Gastrocnemius medialis (tissue), 4 donors: Measurements from ENCODE around the gene LMTK2. TPM values are rescaled to one million over a fixed set of nuclear protein-coding genes. Genes with fewer than 3 reads are reported as not detected.

Source experiments
- ATAC-seq, 2 donors: fragments of 150-250 bp; one replicate each; pipeline ENCODE4 v1.9.1; 2016
- DNase-seq, 2 donors: peaks; one replicate each; pipeline ENCODE4 v3.0.0-alpha.2; 2019
- H3K27ac ChIP-seq, 4 donors: fragments of 200-600 bp; sonication (generic); 1 replicate in 1 of 4; 2 replicates in 3 of 4; pipeline ENCODE4 v1.5.1; 2016 to 2018; ENCODE audit warnings: mild to moderate bottlenecking in 2 of 4, moderate library complexity in 1 of 4
- H3K27me3 ChIP-seq, 3 donors: fragments of 200-600 bp; sonication (generic) in 2 of 3; 1 replicate in 1 of 3; 2 replicates in 2 of 3; pipeline versions ENCODE4 v1.5.1 to v1.6.0; 2016 to 2019; ENCODE audit warnings: mild to moderate bottlenecking in 1 of 3, moderate library complexity in 1 of 3
- H3K36me3 ChIP-seq, 2 donors: fragments of 200-600 bp; sonication (generic) in 1 of 2; one replicate each; pipeline ENCODE4 v1.5.1; 2017 to 2018
- H3K4me1 ChIP-seq, 2 donors: fragments of 200-600 bp; sonication (generic) in 1 of 2; one replicate each; pipeline ENCODE4 v1.5.1; 2016 to 2017; ENCODE audit warnings: mild to moderate bottlenecking in 2 of 2
- H3K4me3 ChIP-seq, 4 donors: fragments of 200-600 bp; sonication (generic) in 3 of 4; 1 replicate in 1 of 4; 2 replicates in 3 of 4; pipeline ENCODE4 v1.5.1; 2016 to 2019; ENCODE audit warnings: mild to moderate bottlenecking in 2 of 4
- H3K9me3 ChIP-seq, 3 donors: fragments of 200-600 bp; sonication (generic) in 2 of 3; 1 replicate in 1 of 3; 2 replicates in 2 of 3; pipeline ENCODE4 v1.5.1; 2016 to 2019
- POLR2A ChIP-seq, 2 donors: fragments of 450-650 bp; IDR thresholded peaks; one replicate each; pipeline ENCODE4 v1.6.1; 2017; ENCODE audit warnings: antibody characterized with exemption in 2 of 2, mild to moderate bottlenecking in 2 of 2, moderate library complexity in 2 of 2
- in situ Hi-C, 4 donors: fragments of 200-750 bp; cut with MboI; loops; one replicate each; pipeline versions ENCODE4 v1.15.0 to v1.8.0; 2017; ENCODE audit warnings: low sequenced_read_pairs in 4 of 4
- intact Hi-C: fragments of 100-400 bp; cut with DNase I; formaldehyde crosslinking; loops from one replicate; pipeline ENCODE4 v1.15.1; 2023; ENCODE audit warnings: low total_unique reads
- total RNA-seq, 4 donors: library from RNA; depleted of rRNA; stranded (reverse); fragments of >200 nt; gene quantifications; one replicate each; pipeline versions ENCODE4 v1.1.0 to v1.2.3, GENCODE V29; 2016
- TF ChIP-seq, protein P1 (sequence below), 5 experiments: fragments of 450-650 bp in 3 of 5; fragments of 200-600 bp in 2 of 5; sonication (generic) in 2 of 5; IDR thresholded peaks in 4 of 5; conservative IDR thresholded peaks in 1 of 5; 1 replicate in 4 of 5; 2 replicates in 1 of 5; pipeline ENCODE4 v1.5.1; 2016 to 2019; ENCODE audit warnings: antibody characterized with exemption in 5 of 5, mild to moderate bottlenecking in 3 of 5, moderate library complexity in 3 of 5

Gene LMTK2
- total RNA-seq, 4 donors from 2014 or later = 10.8 to 44.2 (median 17.7) TPM

DNA sequence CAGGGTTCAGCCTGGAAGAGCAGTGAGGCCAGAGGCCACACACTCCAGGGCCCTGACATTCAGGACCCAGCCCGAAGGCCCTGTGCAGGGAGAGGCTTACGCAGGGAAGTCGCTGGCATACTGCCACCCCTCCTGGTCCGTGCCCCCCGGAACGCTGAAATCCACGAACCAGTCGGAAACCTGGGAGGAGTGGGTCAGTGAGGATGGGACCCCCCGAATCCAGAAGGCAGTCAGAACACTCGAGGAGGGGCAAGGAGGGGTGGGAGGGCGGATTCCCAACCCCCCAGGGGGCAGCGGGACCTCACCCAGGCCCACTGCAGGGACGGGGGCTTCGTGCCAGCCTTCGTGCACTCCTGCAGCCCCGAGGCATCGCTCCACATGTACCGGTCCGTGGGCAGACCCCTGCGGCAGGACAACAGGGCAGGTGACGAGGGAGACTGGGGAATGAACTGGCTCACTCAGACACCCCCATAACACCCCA, 118.1 kb downstream of the LMTK2 start:
- in situ Hi-C loops = loop anchor here in 1 of 4 donors (25.0 kb wide), 1 partner anchor 112 kb away; the partner anchor contains the start of gene LMTK2
- H3K27me3 ChIP-seq = no peaks in the 10 kb centered on the region
- intact Hi-C loops = no loop called here
- DNase-seq (no peak), ATAC-seq (no peak)
- H3K4me1 ChIP-seq = peaks cover 0 to 4% of the 10 kb centered on the region in 2 donors
- H3K36me3 ChIP-seq = peaks cover 0 to 49% of the 10 kb centered on the region in 2 donors
- H3K9me3 ChIP-seq = no peaks in the 10 kb centered on the region
- no peak for TF ChIP-seq POLR2A (IDR thresholded peaks at IDR 0.05)
- no peak overlapping the region for H3K27ac ChIP-seq
- no peak overlapping the region for H3K4me3 ChIP-seq

- Histone ChIP-seq H3K36me3 (peaks cover 0 to 43% of the 10 kb centered on the region in 2 donors), H3K27ac (no peak overlapping the region), H3K4me3 (no peak overlapping the region), H3K9me3 (no peaks in the 10 kb centered on the region), H3K4me1 (peaks cover 0 to 4% of the 10 kb centered on the region in 2 donors), H3K27me3 (no peaks in the 10 kb centered on the region)
- no peak for DNase-seq
- TF ChIP-seq, protein P1, sequence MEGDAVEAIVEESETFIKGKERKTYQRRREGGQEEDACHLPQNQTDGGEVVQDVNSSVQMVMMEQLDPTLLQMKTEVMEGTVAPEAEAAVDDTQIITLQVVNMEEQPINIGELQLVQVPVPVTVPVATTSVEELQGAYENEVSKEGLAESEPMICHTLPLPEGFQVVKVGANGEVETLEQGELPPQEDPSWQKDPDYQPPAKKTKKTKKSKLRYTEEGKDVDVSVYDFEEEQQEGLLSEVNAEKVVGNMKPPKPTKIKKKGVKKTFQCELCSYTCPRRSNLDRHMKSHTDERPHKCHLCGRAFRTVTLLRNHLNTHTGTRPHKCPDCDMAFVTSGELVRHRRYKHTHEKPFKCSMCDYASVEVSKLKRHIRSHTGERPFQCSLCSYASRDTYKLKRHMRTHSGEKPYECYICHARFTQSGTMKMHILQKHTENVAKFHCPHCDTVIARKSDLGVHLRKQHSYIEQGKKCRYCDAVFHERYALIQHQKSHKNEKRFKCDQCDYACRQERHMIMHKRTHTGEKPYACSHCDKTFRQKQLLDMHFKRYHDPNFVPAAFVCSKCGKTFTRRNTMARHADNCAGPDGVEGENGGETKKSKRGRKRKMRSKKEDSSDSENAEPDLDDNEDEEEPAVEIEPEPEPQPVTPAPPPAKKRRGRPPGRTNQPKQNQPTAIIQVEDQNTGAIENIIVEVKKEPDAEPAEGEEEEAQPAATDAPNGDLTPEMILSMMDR (IDR thresholded peaks at IDR 0.05 in 4 of 5, conservative IDR thresholded peaks at IDR 0.05 in 1 of 5) = no peak
- TF ChIP-seq POLR2A (IDR thresholded peaks at IDR 0.05) = no peak
- no peak for ATAC-seq
- intact Hi-C loops = no loop called here
- in situ Hi-C loops = loop anchor here in 1 of 4 donors (25.0 kb wide), 1 partner anchor 114 kb away; the partner anchor contains the start of gene LMTK2
Measured at GRCh38 chr7:98225913-98226614, 119.4 kb downstream of the LMTK2 start.

DNA sequence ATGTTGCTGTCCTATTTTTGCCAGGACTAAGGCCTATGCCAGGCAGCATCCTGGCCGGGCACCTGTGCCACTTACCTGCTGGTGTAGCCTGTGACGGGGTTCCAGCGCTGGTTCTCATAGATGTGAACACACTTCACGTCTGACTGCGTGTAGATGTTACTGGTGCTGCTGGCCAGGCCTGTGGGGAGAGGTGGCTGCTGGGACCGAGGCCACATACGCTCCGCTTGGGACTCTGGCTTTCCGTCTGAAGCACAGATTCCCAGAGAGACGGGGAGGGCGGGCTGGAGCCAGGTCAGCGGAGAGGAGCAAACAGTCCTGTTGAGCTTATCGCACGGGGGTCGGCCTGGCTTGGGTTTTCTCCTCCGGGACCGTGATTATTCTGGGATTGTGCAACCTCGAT, 121.3 kb downstream of the LMTK2 start:
- Histone ChIP-seq H3K4me3 (no peak overlapping the region), H3K36me3 (peaks cover 0 to 38% of the 10 kb centered on the region in 2 donors), H3K9me3 (no peaks in the 10 kb centered on the region), H3K27me3 (no peaks in the 10 kb centered on the region), H3K27ac (no peak overlapping the region), H3K4me1 (peaks cover 0 to 4% of the 10 kb centered on the region in 2 donors)
- TF ChIP-seq, protein P1 (IDR thresholded peaks at IDR 0.05 in 4 of 5, conservative IDR thresholded peaks at IDR 0.05 in 1 of 5) = no peak
- no peak for TF ChIP-seq POLR2A (IDR thresholded peaks at IDR 0.05)
- ATAC-seq = no peak
- intact Hi-C loops = no loop called here
- in situ Hi-C loops = loop anchor here in 1 of 4 donors (25.0 kb wide), 1 partner anchor 116 kb away; the partner anchor contains the start of gene LMTK2
- DNase-seq = no peak

DNA sequence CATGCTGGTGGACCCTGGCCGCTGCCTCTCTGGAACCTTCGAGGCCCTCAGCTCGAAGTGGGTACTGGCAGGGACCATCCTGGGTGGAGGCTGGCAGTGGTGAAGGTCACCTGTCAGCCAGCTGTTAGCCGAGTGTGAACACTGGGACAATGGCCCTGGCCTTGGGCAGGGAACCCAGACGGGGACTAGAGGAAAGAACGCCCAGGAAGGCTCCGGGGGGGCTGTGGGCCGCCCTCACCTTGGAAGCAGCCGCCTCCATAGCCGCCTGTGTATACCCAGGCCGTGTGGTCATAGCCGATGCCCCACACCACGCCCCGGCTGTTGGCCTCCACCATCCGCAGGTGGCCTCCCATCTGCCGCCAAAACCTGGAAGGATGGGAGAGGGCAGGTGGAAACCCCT, 122.1 kb downstream of the LMTK2 start:
- Histone ChIP-seq H3K4me1 (peaks cover 0 to 4% of the 10 kb centered on the region in 2 donors), H3K27ac (peak overlapping the region in 3 of 4 donors; percentile 14 to 61 (median 54)), H3K27me3 (no peaks in the 10 kb centered on the region), H3K4me3 (no peak overlapping the region), H3K36me3 (peaks cover 0 to 46% of the 10 kb centered on the region in 2 donors), H3K9me3 (no peaks in the 10 kb centered on the region)
- DNase-seq (no peak), ATAC-seq (no peak)
- TF ChIP-seq POLR2A (IDR thresholded peaks at IDR 0.05) = no peak
- TF ChIP-seq, protein P1 (IDR thresholded peaks at IDR 0.05 in 4 of 5, conservative IDR thresholded peaks at IDR 0.05 in 1 of 5) = no peak
- in situ Hi-C loops = loop anchor here in 1 of 4 donors (25.0 kb wide), 1 partner anchor 116 kb away; the partner anchor contains the start of gene LMTK2
- intact Hi-C loops = no loop called here

DNA sequence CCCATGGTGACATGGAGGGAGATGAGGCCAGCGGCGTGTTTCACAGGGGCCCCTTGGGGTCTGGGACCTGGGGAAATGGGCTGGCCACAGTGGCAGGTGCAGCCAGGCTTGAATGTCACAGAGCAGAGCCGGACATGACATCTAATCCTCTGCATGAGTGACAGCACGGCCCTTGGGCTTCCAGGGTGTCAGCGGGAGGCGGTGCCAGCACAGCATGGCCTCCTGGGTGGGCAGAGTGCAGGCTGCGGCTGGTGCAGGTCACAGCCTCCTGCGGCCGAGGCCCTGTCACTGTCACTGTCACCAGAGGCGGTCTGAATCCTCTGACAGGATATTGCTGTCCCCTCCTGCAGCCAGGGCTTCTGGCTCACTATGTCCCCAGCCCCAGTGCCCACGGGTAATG, 122.8 kb downstream of the LMTK2 start:
- H3K4me1 ChIP-seq = peaks cover 0 to 4% of the 10 kb centered on the region in 2 donors
- in situ Hi-C loops (loop anchor here in 1 of 4 donors (25.0 kb wide), 1 partner anchor 117 kb away; the partner anchor contains the start of gene LMTK2), intact Hi-C loops (no loop called here)
- DNase-seq (peak in 1 of 2 donors; percentile 68), ATAC-seq (peak; percentile 82 to 87)
- no peaks in the 10 kb centered on the region for H3K9me3 ChIP-seq
- H3K36me3 ChIP-seq = peaks cover 0 to 47% of the 10 kb centered on the region in 2 donors
- H3K27ac ChIP-seq = peak overlapping the region; percentile 14 to 61 (median 40)
- no peak for TF ChIP-seq POLR2A (IDR thresholded peaks at IDR 0.05)
- TF ChIP-seq, protein P1 (IDR thresholded peaks at IDR 0.05 in 4 of 5, conservative IDR thresholded peaks at IDR 0.05 in 1 of 5) = no peak
- no peaks in the 10 kb centered on the region for H3K27me3 ChIP-seq
- H3K4me3 ChIP-seq = no peak overlapping the region
